Gastrocnemius medialis (tissue), 4 donors: ENCODE results near the gene TEX13B. TPM values are rescaled to one million over a fixed set of nuclear protein-coding genes. Genes with fewer than 3 reads are reported as not detected.
"Not testable (repeated sequence)": the region's sequence is repeated elsewhere in the genome, so short reads cannot be mapped to it uniquely, and the experiment has no call there.

ENCODE experiments used
- ATAC-seq, 2 donors: fragments of 150-250 bp; one replicate each; pipeline ENCODE4 v1.9.1; 2016
- DNase-seq, 2 donors: peaks; one replicate each; pipeline ENCODE4 v3.0.0-alpha.2; 2019
- H3K27ac ChIP-seq, 4 donors: fragments of 200-600 bp; sonication (generic); 1 replicate in 1 of 4; 2 replicates in 3 of 4; pipeline ENCODE4 v1.5.1; 2016 to 2018; ENCODE audit warnings: mild to moderate bottlenecking in 2 of 4, moderate library complexity in 1 of 4
- H3K27me3 ChIP-seq, 3 donors: fragments of 200-600 bp; sonication (generic) in 2 of 3; 1 replicate in 1 of 3; 2 replicates in 2 of 3; pipeline versions ENCODE4 v1.5.1 to v1.6.0; 2016 to 2019; ENCODE audit warnings: mild to moderate bottlenecking in 1 of 3, moderate library complexity in 1 of 3
- H3K36me3 ChIP-seq, 2 donors: fragments of 200-600 bp; sonication (generic) in 1 of 2; one replicate each; pipeline ENCODE4 v1.5.1; 2017 to 2018
- H3K4me1 ChIP-seq, 2 donors: fragments of 200-600 bp; sonication (generic) in 1 of 2; one replicate each; pipeline ENCODE4 v1.5.1; 2016 to 2017; ENCODE audit warnings: mild to moderate bottlenecking in 2 of 2
- H3K4me3 ChIP-seq, 4 donors: fragments of 200-600 bp; sonication (generic) in 3 of 4; 1 replicate in 1 of 4; 2 replicates in 3 of 4; pipeline ENCODE4 v1.5.1; 2016 to 2019; ENCODE audit warnings: mild to moderate bottlenecking in 2 of 4
- H3K9me3 ChIP-seq, 3 donors: fragments of 200-600 bp; sonication (generic) in 2 of 3; 1 replicate in 1 of 3; 2 replicates in 2 of 3; pipeline ENCODE4 v1.5.1; 2016 to 2019
- POLR2A ChIP-seq, 2 donors: fragments of 450-650 bp; IDR thresholded peaks; one replicate each; pipeline ENCODE4 v1.6.1; 2017; ENCODE audit warnings: antibody characterized with exemption in 2 of 2, mild to moderate bottlenecking in 2 of 2, moderate library complexity in 2 of 2
- in situ Hi-C, 4 donors: fragments of 200-750 bp; cut with MboI; loops; one replicate each; pipeline versions ENCODE4 v1.15.0 to v1.8.0; 2017; ENCODE audit warnings: low sequenced_read_pairs in 4 of 4
- intact Hi-C: fragments of 100-400 bp; cut with DNase I; formaldehyde crosslinking; loops from one replicate; pipeline ENCODE4 v1.15.1; 2023; ENCODE audit warnings: low total_unique reads
- total RNA-seq, 4 donors: library from RNA; depleted of rRNA; stranded (reverse); fragments of >200 nt; gene quantifications; one replicate each; pipeline versions ENCODE4 v1.1.0 to v1.2.3, GENCODE V29; 2016
- TF ChIP-seq, protein P1 (sequence below), 5 experiments: fragments of 450-650 bp in 3 of 5; fragments of 200-600 bp in 2 of 5; sonication (generic) in 2 of 5; IDR thresholded peaks in 4 of 5; conservative IDR thresholded peaks in 1 of 5; 1 replicate in 4 of 5; 2 replicates in 1 of 5; pipeline ENCODE4 v1.5.1; 2016 to 2019; ENCODE audit warnings: antibody characterized with exemption in 5 of 5, mild to moderate bottlenecking in 3 of 5, moderate library complexity in 3 of 5

Gene TEX13B
- total RNA-seq, 4 donors from 2014 or later = not detected

DNA sequence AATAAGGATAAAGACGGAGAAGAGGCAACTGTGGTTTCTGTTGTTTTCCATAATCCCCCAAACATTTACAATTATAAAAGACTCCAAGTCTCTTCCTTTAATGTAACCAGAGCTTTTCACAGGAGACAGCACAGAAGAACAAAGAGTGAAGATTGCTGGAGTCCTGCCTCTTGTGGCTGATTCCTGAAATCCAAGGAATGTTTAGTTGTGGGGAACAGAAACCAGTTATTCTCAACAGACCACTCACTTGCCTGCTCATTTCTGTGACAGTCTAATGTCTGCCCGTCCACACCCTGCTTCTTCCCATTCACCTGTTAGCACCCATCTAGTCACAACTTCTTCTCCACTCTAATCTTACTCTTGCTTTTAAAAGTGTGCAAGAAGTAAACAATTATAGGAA is 12.1 kb downstream of the TEX13B start:
- Histone ChIP-seq H3K4me1 (no peaks in the 10 kb centered on the region), H3K27me3 (no peaks in the 10 kb centered on the region), H3K36me3 (no peaks in the 10 kb centered on the region), H3K9me3 (no peaks in the 10 kb centered on the region), H3K27ac (no peak overlapping the region), H3K4me3 (no peak overlapping the region)
- intact Hi-C loops (no loop called here), in situ Hi-C loops (no loop called here)
- ATAC-seq (no peak), DNase-seq (no peak)
- TF ChIP-seq, protein P1, sequence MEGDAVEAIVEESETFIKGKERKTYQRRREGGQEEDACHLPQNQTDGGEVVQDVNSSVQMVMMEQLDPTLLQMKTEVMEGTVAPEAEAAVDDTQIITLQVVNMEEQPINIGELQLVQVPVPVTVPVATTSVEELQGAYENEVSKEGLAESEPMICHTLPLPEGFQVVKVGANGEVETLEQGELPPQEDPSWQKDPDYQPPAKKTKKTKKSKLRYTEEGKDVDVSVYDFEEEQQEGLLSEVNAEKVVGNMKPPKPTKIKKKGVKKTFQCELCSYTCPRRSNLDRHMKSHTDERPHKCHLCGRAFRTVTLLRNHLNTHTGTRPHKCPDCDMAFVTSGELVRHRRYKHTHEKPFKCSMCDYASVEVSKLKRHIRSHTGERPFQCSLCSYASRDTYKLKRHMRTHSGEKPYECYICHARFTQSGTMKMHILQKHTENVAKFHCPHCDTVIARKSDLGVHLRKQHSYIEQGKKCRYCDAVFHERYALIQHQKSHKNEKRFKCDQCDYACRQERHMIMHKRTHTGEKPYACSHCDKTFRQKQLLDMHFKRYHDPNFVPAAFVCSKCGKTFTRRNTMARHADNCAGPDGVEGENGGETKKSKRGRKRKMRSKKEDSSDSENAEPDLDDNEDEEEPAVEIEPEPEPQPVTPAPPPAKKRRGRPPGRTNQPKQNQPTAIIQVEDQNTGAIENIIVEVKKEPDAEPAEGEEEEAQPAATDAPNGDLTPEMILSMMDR (IDR thresholded peaks at IDR 0.05 in 4 of 5, conservative IDR thresholded peaks at IDR 0.05 in 1 of 5) = no peak
- no peak for TF ChIP-seq POLR2A (IDR thresholded peaks at IDR 0.05)

DNA sequence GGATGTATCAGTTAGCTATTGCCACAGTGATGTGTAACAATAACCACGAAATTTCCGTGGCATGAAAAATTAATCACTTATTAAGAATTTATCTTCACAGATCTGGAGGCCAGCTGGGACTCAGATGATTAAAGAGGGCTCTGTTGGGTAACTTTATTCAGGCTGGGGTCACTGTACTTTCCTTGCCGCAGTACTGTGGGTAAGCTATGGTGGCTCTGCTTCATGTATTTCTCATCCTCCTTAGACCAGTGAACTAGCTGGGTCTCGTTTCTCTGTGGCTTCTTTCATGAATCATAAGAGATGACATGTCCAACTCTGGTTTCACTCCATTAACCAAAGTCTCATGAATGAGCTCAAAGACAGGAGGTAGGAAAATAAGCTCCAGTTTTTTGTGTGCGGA is 13.5 kb downstream of the TEX13B start:
- no peaks in the 10 kb centered on the region for H3K27me3 ChIP-seq
- in situ Hi-C loops = no loop called here
- intact Hi-C loops = no loop called here

DNA sequence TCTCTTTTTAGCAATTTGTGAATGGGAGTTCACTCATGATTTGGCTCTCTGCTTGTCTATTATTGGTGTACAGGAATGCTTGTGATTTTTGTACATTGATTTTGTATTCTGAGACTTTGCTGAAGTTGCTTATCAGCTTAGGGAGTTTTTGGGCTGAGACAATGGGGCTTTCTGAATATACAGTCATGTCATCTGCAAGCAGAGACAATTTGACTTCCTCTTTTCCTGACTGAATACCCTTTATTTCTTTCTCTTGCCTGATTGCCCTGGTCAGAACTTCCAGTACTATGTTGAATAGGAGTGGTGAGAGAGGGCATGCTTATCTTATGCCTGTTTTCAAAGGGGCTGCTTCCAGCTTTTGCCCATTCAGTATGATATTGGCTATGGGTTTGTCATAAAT is 26.8 kb downstream of the TEX13B start:
- ATAC-seq, intact Hi-C loops, H3K4me3 ChIP-seq, H3K27ac ChIP-seq, H3K27me3 ChIP-seq, in situ Hi-C loops, H3K36me3 ChIP-seq, DNase-seq, H3K4me1 ChIP-seq, H3K9me3 ChIP-seq: not testable (repeated sequence)

More for the DNA sequence above, 13.5 kb downstream of the TEX13B start:
- H3K4me1 ChIP-seq = no peaks in the 10 kb centered on the region
- no peak for DNase-seq
- no peak overlapping the region for H3K27ac ChIP-seq
- TF ChIP-seq, protein P1 (IDR thresholded peaks at IDR 0.05 in 4 of 5, conservative IDR thresholded peaks at IDR 0.05 in 1 of 5) = no peak
- TF ChIP-seq POLR2A (IDR thresholded peaks at IDR 0.05) = no peak
- H3K4me3 ChIP-seq = no peak overlapping the region
- no peak for ATAC-seq
- no peaks in the 10 kb centered on the region for H3K9me3 ChIP-seq
- H3K36me3 ChIP-seq = no peaks in the 10 kb centered on the region

DNA sequence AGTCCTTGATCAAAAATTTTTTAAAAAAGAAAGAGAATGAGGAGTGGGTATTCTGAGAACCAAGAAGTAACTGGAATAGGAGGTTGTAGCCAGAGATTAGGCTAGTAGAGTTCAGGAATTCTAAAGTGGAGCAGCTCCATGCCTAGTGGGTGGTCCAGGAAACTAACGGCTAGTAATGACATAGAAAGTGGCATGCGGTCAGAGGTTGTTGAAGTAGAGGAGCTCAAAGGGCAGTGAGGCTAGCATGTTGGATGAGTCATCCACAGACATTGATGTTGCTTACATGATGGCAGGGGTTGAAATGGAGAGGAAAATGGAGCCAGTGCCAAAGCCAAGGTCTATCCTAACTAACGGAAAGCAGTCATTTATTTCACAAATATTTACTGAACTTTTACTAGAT is 42.1 kb downstream of the TEX13B start:
- H3K36me3 ChIP-seq = no peaks in the 10 kb centered on the region
- DNase-seq (no peak), ATAC-seq (no peak)
- no peak overlapping the region for H3K27ac ChIP-seq
- no peak overlapping the region for H3K4me3 ChIP-seq
- no peaks in the 10 kb centered on the region for H3K9me3 ChIP-seq
- H3K4me1 ChIP-seq = no peaks in the 10 kb centered on the region
- H3K27me3 ChIP-seq = peaks cover 0 to 15% (median 0%) of the 10 kb centered on the region in 3 donors
- no peak for TF ChIP-seq POLR2A (IDR thresholded peaks at IDR 0.05)
- TF ChIP-seq, protein P1 (IDR thresholded peaks at IDR 0.05 in 4 of 5, conservative IDR thresholded peaks at IDR 0.05 in 1 of 5) = no peak
- in situ Hi-C loops = no loop called here
- intact Hi-C loops = no loop called here

DNA sequence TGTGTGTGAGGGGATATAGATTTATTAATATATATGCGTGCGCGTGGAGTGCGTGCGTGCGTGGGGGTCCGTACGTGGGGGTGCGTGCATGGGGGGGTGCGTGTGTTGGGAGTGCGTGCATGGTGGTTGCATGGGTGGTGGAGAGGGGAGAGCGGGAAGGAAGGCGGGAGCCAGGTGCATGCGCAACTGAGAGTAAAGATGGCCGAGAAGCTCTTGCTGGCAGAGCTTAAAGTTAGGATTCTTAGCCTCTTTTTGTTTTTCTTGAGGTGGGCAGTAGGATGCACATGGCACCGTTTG is 45.8 kb downstream of the TEX13B start:
- Histone ChIP-seq H3K36me3 (no peaks in the 10 kb centered on the region), H3K4me3 (no peak overlapping the region), H3K27ac (no peak overlapping the region), H3K27me3 (peaks cover 0 to 15% (median 0%) of the 10 kb centered on the region in 3 donors), H3K9me3 (no peaks in the 10 kb centered on the region), H3K4me1 (no peaks in the 10 kb centered on the region)
- ATAC-seq (no peak), DNase-seq (no peak)
- intact Hi-C loops (no loop called here), in situ Hi-C loops (no loop called here)
- TF ChIP-seq, protein P1 (IDR thresholded peaks at IDR 0.05 in 4 of 5, conservative IDR thresholded peaks at IDR 0.05 in 1 of 5) = no peak
- no peak for TF ChIP-seq POLR2A (IDR thresholded peaks at IDR 0.05)
